Measurements from ENCODE around the gene C14orf119.

GRCh38 chr14:23128969-23129758 lies 33.9 kb downstream of the C14orf119 start:
- TF ChIP-seq POLR2A (IDR thresholded peaks at IDR 0.05) (no peak), CTCF (IDR thresholded peaks at IDR 0.05 in 4 of 5, conservative IDR thresholded peaks at IDR 0.05 in 1 of 5) (no peak)

Data from gastrocnemius medialis (tissue), 4 donors.